ENCODE measurements around the gene CCDC91. TPM values are rescaled to one million over a fixed set of nuclear protein-coding genes. Genes with fewer than 3 reads are reported as not detected.

Gene CCDC91
- total and polyA plus RNA-seq, 2 of the 4 experiments (the other 2 are of a cell fraction): 8.6 to 14.7 TPM

GRCh38 chr12:28234444-28234843 lies 44.2 kb downstream of the CCDC91 start:
- CTCF ChIA-PET: no interaction called here
- H3K4ac ChIP-seq (ENCODE audit: low read depth, low read length): no peak overlapping the region
- TF ChIP-seq BHLHE40 (IDR thresholded peaks at IDR 0.05; ENCODE audit: low read depth, low read length): no peak
- TF ChIP-seq MAZ (IDR thresholded peaks at IDR 0.05; ENCODE audit: borderline replicate concordance, low read depth, low read length): no peak
- TF ChIP-seq SMC3 (IDR thresholded peaks at IDR 0.05; ENCODE audit: low read depth, low read length): no peak
- TF ChIP-seq MAFK (IDR thresholded peaks at IDR 0.05; ENCODE audit: low read depth, low read length): no peak
- no peak for TF ChIP-seq CEBPB (IDR thresholded peaks at IDR 0.05; ENCODE audit: low read depth, low read length)
- no peak for TF ChIP-seq POLR2A (IDR thresholded peaks at IDR 0.05; ENCODE audit: low read depth, low read length)
- no peak overlapping the region for H3K4me3 ChIP-seq (ENCODE audit: insufficient read depth, low read depth, low read length)
- H4K5ac ChIP-seq (ENCODE audit: low read depth, low read length): no peak overlapping the region
- no peak overlapping the region for H2BK120ac ChIP-seq (ENCODE audit: low read depth, low read length)
- H2BK15ac ChIP-seq (ENCODE audit: low read depth, low read length): no peak overlapping the region
- no peak overlapping the region for H3K18ac ChIP-seq (ENCODE audit: low read depth, low read length)
- no peaks in the 10 kb centered on the region for H3K4me1 ChIP-seq (ENCODE audit: control insufficient read depth, insufficient read depth, low read length)
- dilution Hi-C loops (cut with HindIII; ENCODE audit: low sequenced_read_pairs, unreplicated experiment) (no loop called here), intact Hi-C loops (cut with micrococcal nuclease) (no loop called here), in situ Hi-C loops (cut with MboI; ENCODE audit: low sequenced_read_pairs) (no loop called here)
- peaks cover 4 to 6% of the 10 kb centered on the region in 2 experiments; a peak in 2 of 4 replicates for H3K79me1 ChIP-seq (ENCODE audit: low read depth in 1 of 2, low read length in 2 of 2)
- H4K20me1 ChIP-seq (ENCODE audit: insufficient read depth, low read length): no peaks in the 10 kb centered on the region
- POLR2A ChIA-PET (ENCODE audit: unreplicated experiment): no interaction called here
- H2AK9ac ChIP-seq (replicated peaks; ENCODE audit: low read depth, low read length, poor library complexity): no peak overlapping the region
- peak overlapping the region; percentile 37; the same call in 1 of the 2 replicates for H3K14ac ChIP-seq (replicated peaks; ENCODE audit: low read depth, low read length)
- no peaks in the 10 kb centered on the region for H3K27me3 ChIP-seq (ENCODE audit: control insufficient read depth, insufficient read depth, low read length)
- no peak overlapping the region for H2AK5ac ChIP-seq (ENCODE audit: low read depth, low read length)
- no peak overlapping the region for H3K27ac ChIP-seq (ENCODE audit: insufficient read depth, low read length)
- H2AFZ ChIP-seq (replicated peaks; ENCODE audit: low read length, poor library complexity): no peak overlapping the region
- no peak overlapping the region for H3K23ac ChIP-seq (ENCODE audit: low read depth, low read length)
- no peak overlapping the region for H3K9ac ChIP-seq (ENCODE audit: low read depth, low read length)
- DNase-seq: no peak
- no peak for ATAC-seq (ENCODE audit: low read depth)
- 0 out of 2 replicates have a peak, but pooled peaks cover 1% of the 10 kb centered on the region for H3K36me3 ChIP-seq (ENCODE audit: control insufficient read depth, insufficient read depth, low read length)
- no peak overlapping the region for H4K91ac ChIP-seq (ENCODE audit: insufficient read depth, low read depth, low read length)
- H3K56ac ChIP-seq (ENCODE audit: extremely low read depth, insufficient read depth, low read length): no peak overlapping the region
- no TSS peak for BruUV-seq (replicated peaks)
- H2BK5ac ChIP-seq (ENCODE audit: low read depth, low read length, poor library complexity, severe bottlenecking): no peak overlapping the region
- H3K9me3 ChIP-seq (ENCODE audit: control insufficient read depth, insufficient read depth, low read length): no peaks in the 10 kb centered on the region
- no peak overlapping the region for H3K4me2 ChIP-seq (ENCODE audit: low read depth, low read length)
- no peak overlapping the region for H2BK20ac ChIP-seq (ENCODE audit: low read depth, low read length)
- H4K8ac ChIP-seq (ENCODE audit: low read depth in 2 of 2, low read length in 2 of 2): no peak overlapping the region
- no peaks in the 10 kb centered on the region; the same call in 1 of the 2 replicates for H3K9me1 ChIP-seq (ENCODE audit: insufficient read depth, low read length)

Data from IMR-90 (cell line).